GM12891 (cell line): Measurements from ENCODE around the gene KANSL1.

Experiments
- POLR2A ChIP-seq: IDR thresholded peaks from 2 replicates; pipeline ENCODE4 v1.6.1; 2011; ENCODE audit warnings: low read depth, low read length, control low read depth
- POLR2AphosphoS5 ChIP-seq: IDR thresholded peaks from 2 replicates; pipeline ENCODE4 v1.6.1; 2011; ENCODE audit warnings: low read depth, low read length, control low read depth
- SPI1 ChIP-seq: IDR thresholded peaks from 2 replicates; pipeline ENCODE4 v1.6.1; 2011; ENCODE audit warnings: low read depth, low read length, control low read depth
- TAF1 ChIP-seq: IDR thresholded peaks from 2 replicates; pipeline ENCODE4 v1.6.1; 2011; ENCODE audit warnings: low read depth, low read length, control low read depth

GRCh38 chr17:46042925-46043324 is 150.3 kb downstream of the KANSL1 start:
- TF ChIP-seq POLR2A (no peak), POLR2AphosphoS5 (no peak), SPI1 (no peak), TAF1 (no peak)
